Panc1 (cell line): ENCODE results near the gene FAAP20. TPM values are rescaled to one million over a fixed set of nuclear protein-coding genes. Genes with fewer than 3 reads are reported as not detected.

ENCODE experiments used
- ATAC-seq: fragments of 200-7000 bp; cut with Tn5 transposase; 2 replicates; pipeline ENCODE4 v1.9.1; 2020; ENCODE audit warnings: mild to moderate bottlenecking, moderate library complexity
- BruUV-seq: library from RNA; stranded (reverse); fragments of 400-500 nt; replicated peaks from 2 replicates; lab custom pipeline; 2021; lab: Mats Ljungman, UMichigan
- CTCF ChIA-PET: fragments of 300-600 bp; sonication (Branson Sonifier 250); formaldehyde crosslinking; loops from one replicate; lab custom pipeline; 2022; ENCODE audit warnings: antibody characterized with exemption; lab: Charles Lee
- POLR2A ChIA-PET: fragments of 300-600 bp; sonication (Branson Sonifier 250); formaldehyde crosslinking; loops from one replicate; lab custom pipeline; 2022; ENCODE audit warnings: antibody characterized with exemption; lab: Charles Lee
- DNase-seq: peaks from one replicate; pipeline ENCODE4 v3.0.0-alpha.2; 2010; ENCODE audit warnings: low read depth, low spot score
- H3K27ac ChIP-seq: 2 replicates; pipeline ENCODE4 v1.5.1; 2011; ENCODE audit warnings: mild to moderate bottlenecking, low read length, inconsistent platforms
- H3K27me3 ChIP-seq: fragments of 200-500 bp; sonication (Bioruptor generic); 2 replicates; pipeline ENCODE4 v1.6.0; 2014; ENCODE audit warnings: low read length, inconsistent platforms; ENCODE audit not compliant: control insufficient read depth, insufficient read depth
- H3K36me3 ChIP-seq: fragments of 200-500 bp; sonication (Bioruptor generic); 2 replicates; pipeline ENCODE4 v1.5.1; 2014; ENCODE audit warnings: inconsistent platforms, mild to moderate bottlenecking, low read length, moderate library complexity; ENCODE audit not compliant: control insufficient read depth, insufficient read depth
- H3K4me1 ChIP-seq: 2 replicates; pipeline ENCODE4 v1.5.1; 2011; ENCODE audit warnings: inconsistent platforms, mild to moderate bottlenecking, low read length, moderate library complexity; ENCODE audit not compliant: control insufficient read depth, insufficient read depth
- H3K4me3 ChIP-seq, 2 experiments: 2 replicates each; pipeline ENCODE4 v1.5.1; 2011 to 2012; ENCODE audit warnings: low read depth in 2 of 2, low read length in 2 of 2, mild to moderate bottlenecking in 2 of 2, inconsistent platforms in 1 of 2, moderate library complexity in 1 of 2
- H3K9me3 ChIP-seq: fragments of 200-500 bp; sonication (Bioruptor generic); 2 replicates; pipeline ENCODE4 v1.5.1; 2014; ENCODE audit warnings: low read depth, mild to moderate bottlenecking, inconsistent platforms, low read length, moderate library complexity; ENCODE audit not compliant: control insufficient read depth, insufficient read depth
- CTCF ChIP-seq: fragments of 450-650 bp; IDR thresholded peaks from 2 replicates; pipeline ENCODE4 v1.5.1; 2017; ENCODE audit warnings: mild to moderate bottlenecking
- POLR2AphosphoS5 ChIP-seq: IDR thresholded peaks from 2 replicates; pipeline ENCODE4 v1.6.1; 2012; ENCODE audit warnings: mild to moderate bottlenecking, low read depth, low read length, moderate library complexity
- REST ChIP-seq, 2 experiments: IDR thresholded peaks; 2 replicates each; pipeline ENCODE4 v1.6.1; 2011 to 2012; ENCODE audit warnings: low read depth in 2 of 2, control low read depth in 1 of 2, low read length in 1 of 2, mild to moderate bottlenecking in 1 of 2, moderate library complexity in 1 of 2; ENCODE audit not compliant: insufficient read depth in 1 of 2
- SIN3A ChIP-seq: IDR thresholded peaks from 2 replicates; pipeline ENCODE4 v1.6.1; 2012; ENCODE audit warnings: low read depth, mild to moderate bottlenecking, low read length, moderate library complexity, borderline replicate concordance; ENCODE audit not compliant: insufficient read depth
- TCF7L2 ChIP-seq: IDR thresholded peaks from 2 replicates; pipeline ENCODE4 v1.6.1; 2011; ENCODE audit warnings: mild to moderate bottlenecking, low read depth, low read length, inconsistent platforms
- in situ Hi-C: cut with HindIII; loops from 2 replicates; pipeline ENCODE4 v1.10.0; 2016; ENCODE audit warnings: low sequenced_read_pairs, low pct_unique_long_range_greater_than_20kb
- intact Hi-C: fragments of 100-400 bp; cut with micrococcal nuclease; formaldehyde crosslinking; loops from one replicate; pipeline ENCODE4 v1.10.0; 2022; ENCODE audit not compliant: unreplicated experiment
- total RNA-seq: library from RNA; stranded (reverse); gene quantifications from one replicate; pipeline ENCODE4 v1.2.1, GENCODE V29; 2021; ENCODE audit not compliant: unreplicated experiment

Gene FAAP20
- total RNA-seq, 1 experiment from 2014 or later, result 177 TPM

DNA sequence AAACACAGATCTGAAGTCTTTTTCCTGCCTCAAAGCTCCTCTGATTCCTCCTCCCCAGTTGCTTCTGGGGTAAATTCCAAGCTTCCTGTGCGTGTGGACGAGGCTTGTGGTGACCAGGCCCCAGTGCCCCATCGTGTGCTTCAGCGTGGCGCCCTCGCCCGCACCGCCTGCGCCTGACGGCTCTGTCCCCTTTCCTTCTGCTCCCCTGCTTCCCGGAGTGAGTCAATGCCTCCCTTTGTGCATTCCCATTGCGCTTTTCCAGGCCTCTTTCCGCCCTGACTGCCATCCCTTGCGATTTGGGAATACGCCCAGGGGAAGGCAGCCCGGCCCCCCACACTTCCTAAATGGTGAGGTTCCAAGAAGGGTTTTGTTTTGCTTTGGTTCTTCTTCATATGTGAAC is 36.3 kb downstream of the FAAP20 start:
- CTCF ChIA-PET, result interaction anchor here (0.6 kb wide), 1 partner anchor 1608 kb away, joined by 9 read pairs; no protein-coding TSS in a partner anchor
- Histone ChIP-seq H3K4me1 (no peaks in the 10 kb centered on the region), H3K27ac (no peak overlapping the region), H3K9me3 (no peaks in the 10 kb centered on the region), H3K27me3 (no peaks in the 10 kb centered on the region), H3K36me3 (no peaks in the 10 kb centered on the region), H3K4me3 (no peak overlapping the region)
- TF ChIP-seq TCF7L2 (no peak), REST (IDR thresholded peaks at IDR 0.05; ENCODE audit: insufficient read depth in 1 of 2, low read depth in 2 of 2, low read length in 1 of 2) (no peak), SIN3A (no peak), POLR2AphosphoS5 (no peak), CTCF (no peak)
- ATAC-seq, result no peak
- no TSS peak for BruUV-seq
- no peak for DNase-seq
- POLR2A ChIA-PET, result no interaction called here
- in situ Hi-C loops (no loop called here), intact Hi-C loops (no loop called here)

GRCh38 chr1:2157856-2158255 is 36.7 kb downstream of the FAAP20 start:
- BruUV-seq, result no TSS peak
- H3K4me3 ChIP-seq, result no peak overlapping the region
- H3K4me1 ChIP-seq, result no peaks in the 10 kb centered on the region
- CTCF ChIA-PET, result interaction anchor here (0.6 to 0.9 kb wide), 2 partner anchors 10 to 1609 kb away, joined by 3 to 9 read pairs; no protein-coding TSS in a partner anchor
- H3K27me3 ChIP-seq, result no peaks in the 10 kb centered on the region
- H3K36me3 ChIP-seq, result no peaks in the 10 kb centered on the region
- H3K27ac ChIP-seq, result no peak overlapping the region
- intact Hi-C loops (no loop called here), in situ Hi-C loops (no loop called here)
- no peak for ATAC-seq
- TF ChIP-seq REST (IDR thresholded peaks at IDR 0.05; ENCODE audit: insufficient read depth in 1 of 2, low read depth in 2 of 2, low read length in 1 of 2) (no peak), SIN3A (no peak), TCF7L2 (no peak), POLR2AphosphoS5 (no peak), CTCF (no peak)
- POLR2A ChIA-PET, result no interaction called here
- no peak for DNase-seq
- no peaks in the 10 kb centered on the region for H3K9me3 ChIP-seq
